ENCODE measurements around the gene PTMA. TPM values are rescaled to one million over a fixed set of nuclear protein-coding genes. Genes with fewer than 3 reads are reported as not detected.
A peak's percentile ranks its signal among the peaks of the same experiment; 100 is the strongest.

The PTMA gene
- total and polyA plus RNA-seq, 9 of the 15 experiments (the other 6 are each of a cell fraction or from before 2014, with no cell fraction given): 429 to 2,322 (median 1,578) TPM

DNA sequence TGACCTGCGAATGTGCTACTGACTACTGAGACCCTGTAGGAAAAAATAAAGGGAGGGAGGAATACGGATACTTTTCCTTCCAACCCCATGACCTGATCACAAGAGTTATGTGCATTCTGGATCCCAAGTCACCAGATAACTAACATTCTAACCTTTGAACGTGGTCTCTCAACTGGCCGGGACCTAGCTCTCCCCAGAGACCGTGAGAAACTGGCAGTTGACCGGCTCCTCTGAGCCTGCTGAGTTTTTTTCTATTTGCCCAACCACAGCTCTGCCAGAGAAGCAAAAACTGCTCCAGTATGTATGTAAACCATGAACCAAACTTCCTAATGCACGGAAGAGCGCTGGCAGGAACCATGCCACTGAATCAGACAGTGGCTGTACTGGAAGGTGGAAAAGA lies 47.5 kb upstream of the PTMA start:
- in situ Hi-C loops (cut with MboI): no loop called here
- intact Hi-C loops (cut with micrococcal nuclease): no loop called here
- Histone ChIP-seq H3K27ac (ENCODE audit: extremely low read depth, low read depth, low read length) (no peak overlapping the region), H3K9me1 (ENCODE audit: control insufficient read depth, insufficient read depth, low read length) (no peaks in the 10 kb centered on the region), H4K20me1 (replicated peaks; ENCODE audit: control insufficient read depth, insufficient read depth, low read length) (no peaks in the 10 kb centered on the region), H3K9ac (ENCODE audit: insufficient read depth in 1 of 2, low read depth in 2 of 2, low read length in 2 of 2) (no peak overlapping the region), H3K9me3 (replicated peaks; ENCODE audit: control insufficient read depth, insufficient read depth, low read depth, low read length) (no peaks in the 10 kb centered on the region), H3K4me2 (ENCODE audit: insufficient read depth, low read length) (no peak overlapping the region), H2AFZ (ENCODE audit: low read depth, low read length) (peak overlapping the region; percentile 79), H3K4me3 (no peak overlapping the region), H3K27me3 (ENCODE audit: control insufficient read depth in 2 of 2, insufficient read depth in 2 of 2, low read length in 2 of 2) (peaks cover 0 to under 1% of the 10 kb centered on the region in 2 experiments; a peak in 1 of 5 replicates), H3K79me2 (ENCODE audit: control insufficient read depth, insufficient read depth, low read length) (no peaks in the 10 kb centered on the region), H3K4me1 (replicated peaks in 1 of 2; ENCODE audit: control insufficient read depth in 2 of 2, insufficient read depth in 2 of 2, low read length in 2 of 2) (peaks cover 22 to 34% of the 10 kb centered on the region in 2 experiments; a peak in 4 of 5 replicates), H3K36me3 (ENCODE audit: control insufficient read depth, insufficient read depth, low read length) (no peaks in the 10 kb centered on the region)
- no peak for ATAC-seq
- BruUV-seq (replicated peaks): no TSS peak
- ChIA-PET POLR2A (interaction anchor here (1.1 kb wide), 1 partner anchor 54 kb away, joined by 3 read pairs; no protein-coding TSS in a partner anchor), CTCF (ENCODE audit: low intra/inter-chr PET ratio) (no interaction called here)
- FAIRE-seq: peak; percentile 62
- DNase-seq (ENCODE audit: extremely low read depth in 1 of 4, low spot score in 3 of 4): no peak
- no peak for TF ChIP-seq PHF21A (IDR thresholded peaks at IDR 0.05; ENCODE audit: borderline replicate concordance, low read depth)
- TF ChIP-seq, protein P1, sequence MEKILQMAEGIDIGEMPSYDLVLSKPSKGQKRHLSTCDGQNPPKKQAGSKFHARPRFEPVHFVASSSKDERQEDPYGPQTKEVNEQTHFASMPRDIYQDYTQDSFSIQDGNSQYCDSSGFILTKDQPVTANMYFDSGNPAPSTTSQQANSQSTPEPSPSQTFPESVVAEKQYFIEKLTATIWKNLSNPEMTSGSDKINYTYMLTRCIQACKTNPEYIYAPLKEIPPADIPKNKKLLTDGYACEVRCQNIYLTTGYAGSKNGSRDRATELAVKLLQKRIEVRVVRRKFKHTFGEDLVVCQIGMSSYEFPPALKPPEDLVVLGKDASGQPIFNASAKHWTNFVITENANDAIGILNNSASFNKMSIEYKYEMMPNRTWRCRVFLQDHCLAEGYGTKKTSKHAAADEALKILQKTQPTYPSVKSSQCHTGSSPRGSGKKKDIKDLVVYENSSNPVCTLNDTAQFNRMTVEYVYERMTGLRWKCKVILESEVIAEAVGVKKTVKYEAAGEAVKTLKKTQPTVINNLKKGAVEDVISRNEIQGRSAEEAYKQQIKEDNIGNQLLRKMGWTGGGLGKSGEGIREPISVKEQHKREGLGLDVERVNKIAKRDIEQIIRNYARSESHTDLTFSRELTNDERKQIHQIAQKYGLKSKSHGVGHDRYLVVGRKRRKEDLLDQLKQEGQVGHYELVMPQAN (IDR thresholded peaks at IDR 0.05; ENCODE audit: borderline replicate concordance): no peak
- TF ChIP-seq U2AF2 (optimal IDR thresholded peaks at IDR 0.05; ENCODE audit: low read depth, low read length): no peak
- TF ChIP-seq ZNF212 (CRISPR knock-in tag; IDR thresholded peaks at IDR 0.05): no peak
- no peak for TF ChIP-seq KLF10 (CRISPR knock-in tag; IDR thresholded peaks at IDR 0.05)
- TF ChIP-seq BCL6 (CRISPR knock-in tag; IDR thresholded peaks at IDR 0.05): no peak
- TF ChIP-seq ZNF165 (CRISPR knock-in tag; IDR thresholded peaks at IDR 0.05; ENCODE audit: borderline replicate concordance): no peak
- TF ChIP-seq SIN3A (IDR thresholded peaks at IDR 0.05; ENCODE audit: borderline replicate concordance in 2 of 2, control insufficient read depth in 1 of 2, low read depth in 2 of 2, low read length in 2 of 2): no peak
- TF ChIP-seq ZNF143 (CRISPR knock-in tag; IDR thresholded peaks at IDR 0.05): no peak
- no peak for TF ChIP-seq HMG20A (CRISPR knock-in tag; conservative IDR thresholded peaks at IDR 0.05)
- TF ChIP-seq MTA2 (IDR thresholded peaks at IDR 0.05; ENCODE audit: low read depth): no peak
- no peak for TF ChIP-seq ZNF146 (CRISPR knock-in tag; IDR thresholded peaks at IDR 0.05; ENCODE audit: unreplicated experiment)
- TF ChIP-seq E2F3 (CRISPR knock-in tag; IDR thresholded peaks at IDR 0.05): no peak
- no peak for TF ChIP-seq SMC3 (conservative IDR thresholded peaks at IDR 0.05; ENCODE audit: insufficient read depth, low read depth, low read length)
- TF ChIP-seq HNRNPK (IDR thresholded peaks at IDR 0.05; ENCODE audit: low read depth, low read length, poor library complexity, severe bottlenecking): no peak
- 46% methylated on average over 8 of the region's 8 CpGs for WGBS (ENCODE audit: insufficient coverage, low coverage, missing lambda C conversion rate)

All from K562 (cell line).